GM12864 (cell line): Measurements from ENCODE around the gene NAALADL2.

Experiments used
- DNase-seq: peaks from one replicate; pipeline ENCODE4 v3.0.0-alpha.2; 2011; ENCODE audit warnings: low read depth
- H3K4me3 ChIP-seq: 2 replicates; pipeline ENCODE4 v1.5.1; 2011; ENCODE audit warnings: mild to moderate bottlenecking, low read depth, low read length, control low read depth
- TF ChIP-seq, protein P1 (sequence below): IDR thresholded peaks from 2 replicates; pipeline ENCODE4 v1.5.1; 2011; ENCODE audit warnings: low read depth, mild to moderate bottlenecking, moderate library complexity, low read length, control low read depth, inconsistent platforms; ENCODE audit errors: missing control alignments

NAALADL2 gene

DNA sequence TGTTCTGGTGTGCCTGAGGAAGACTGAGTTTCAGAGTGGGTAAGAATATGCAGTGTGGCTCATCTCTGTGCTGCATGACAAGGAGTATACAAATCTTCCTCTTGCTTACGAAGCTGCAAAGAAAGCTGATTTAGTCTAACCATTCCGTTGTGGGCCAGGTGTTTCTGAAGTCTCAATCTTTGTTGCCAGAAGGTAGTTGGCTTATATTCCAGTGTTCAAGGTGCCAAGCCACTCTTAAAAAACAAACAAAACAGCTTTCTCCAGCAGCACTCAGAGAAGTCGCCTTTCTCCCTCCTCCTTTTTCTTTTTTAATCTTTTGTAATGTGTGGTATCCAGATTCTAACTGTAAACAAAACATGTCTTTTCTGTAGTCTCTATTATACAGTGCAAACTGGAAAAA is 872.4 kb downstream of the NAALADL2 start:
- DNase-seq, result no peak
- H3K4me3 ChIP-seq, result no peak overlapping the region
- TF ChIP-seq, protein P1, sequence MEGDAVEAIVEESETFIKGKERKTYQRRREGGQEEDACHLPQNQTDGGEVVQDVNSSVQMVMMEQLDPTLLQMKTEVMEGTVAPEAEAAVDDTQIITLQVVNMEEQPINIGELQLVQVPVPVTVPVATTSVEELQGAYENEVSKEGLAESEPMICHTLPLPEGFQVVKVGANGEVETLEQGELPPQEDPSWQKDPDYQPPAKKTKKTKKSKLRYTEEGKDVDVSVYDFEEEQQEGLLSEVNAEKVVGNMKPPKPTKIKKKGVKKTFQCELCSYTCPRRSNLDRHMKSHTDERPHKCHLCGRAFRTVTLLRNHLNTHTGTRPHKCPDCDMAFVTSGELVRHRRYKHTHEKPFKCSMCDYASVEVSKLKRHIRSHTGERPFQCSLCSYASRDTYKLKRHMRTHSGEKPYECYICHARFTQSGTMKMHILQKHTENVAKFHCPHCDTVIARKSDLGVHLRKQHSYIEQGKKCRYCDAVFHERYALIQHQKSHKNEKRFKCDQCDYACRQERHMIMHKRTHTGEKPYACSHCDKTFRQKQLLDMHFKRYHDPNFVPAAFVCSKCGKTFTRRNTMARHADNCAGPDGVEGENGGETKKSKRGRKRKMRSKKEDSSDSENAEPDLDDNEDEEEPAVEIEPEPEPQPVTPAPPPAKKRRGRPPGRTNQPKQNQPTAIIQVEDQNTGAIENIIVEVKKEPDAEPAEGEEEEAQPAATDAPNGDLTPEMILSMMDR, result no peak

DNA sequence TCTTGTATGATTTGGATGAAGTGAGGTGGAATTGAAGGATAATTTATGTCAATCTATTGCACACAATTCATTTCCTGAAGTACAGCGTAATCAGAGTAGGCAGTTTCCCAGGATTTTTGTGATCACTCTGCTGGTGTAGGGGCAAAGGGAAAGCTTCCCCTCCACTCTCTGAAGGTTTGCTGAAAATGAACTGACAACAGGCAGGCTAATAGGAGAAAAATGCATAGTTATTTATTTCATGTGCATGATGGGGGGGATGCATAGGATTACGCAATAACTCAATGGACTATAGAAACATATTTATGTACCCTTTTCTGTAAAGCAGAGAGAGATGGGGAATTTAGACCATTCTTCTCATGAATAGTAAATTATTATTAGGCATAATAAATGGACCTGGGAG is 872.9 kb downstream of the NAALADL2 start:
- no peak overlapping the region for H3K4me3 ChIP-seq
- TF ChIP-seq, protein P1, result no peak
- DNase-seq, result no peak

DNA sequence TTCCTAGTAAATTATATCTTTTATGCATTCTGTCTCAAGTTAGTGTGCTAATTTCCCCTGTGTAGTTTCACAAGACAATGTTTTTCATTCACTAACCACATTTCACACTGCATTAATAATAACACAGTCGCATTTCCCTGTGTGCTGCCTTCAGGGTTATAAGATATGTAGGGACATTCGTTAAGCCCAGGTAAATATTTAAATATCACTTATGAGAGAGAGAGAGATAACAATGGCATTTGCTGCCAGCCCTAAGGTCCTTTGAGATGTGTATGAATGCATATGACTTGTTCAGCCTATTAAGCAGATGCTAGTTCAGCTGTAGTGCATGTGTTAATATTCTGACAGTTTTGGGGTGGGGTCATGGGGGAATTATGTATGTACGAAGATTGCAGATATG is 876.7 kb downstream of the NAALADL2 start:
- TF ChIP-seq, protein P1, result no peak
- DNase-seq, result no peak
- H3K4me3 ChIP-seq, result no peak overlapping the region

DNA sequence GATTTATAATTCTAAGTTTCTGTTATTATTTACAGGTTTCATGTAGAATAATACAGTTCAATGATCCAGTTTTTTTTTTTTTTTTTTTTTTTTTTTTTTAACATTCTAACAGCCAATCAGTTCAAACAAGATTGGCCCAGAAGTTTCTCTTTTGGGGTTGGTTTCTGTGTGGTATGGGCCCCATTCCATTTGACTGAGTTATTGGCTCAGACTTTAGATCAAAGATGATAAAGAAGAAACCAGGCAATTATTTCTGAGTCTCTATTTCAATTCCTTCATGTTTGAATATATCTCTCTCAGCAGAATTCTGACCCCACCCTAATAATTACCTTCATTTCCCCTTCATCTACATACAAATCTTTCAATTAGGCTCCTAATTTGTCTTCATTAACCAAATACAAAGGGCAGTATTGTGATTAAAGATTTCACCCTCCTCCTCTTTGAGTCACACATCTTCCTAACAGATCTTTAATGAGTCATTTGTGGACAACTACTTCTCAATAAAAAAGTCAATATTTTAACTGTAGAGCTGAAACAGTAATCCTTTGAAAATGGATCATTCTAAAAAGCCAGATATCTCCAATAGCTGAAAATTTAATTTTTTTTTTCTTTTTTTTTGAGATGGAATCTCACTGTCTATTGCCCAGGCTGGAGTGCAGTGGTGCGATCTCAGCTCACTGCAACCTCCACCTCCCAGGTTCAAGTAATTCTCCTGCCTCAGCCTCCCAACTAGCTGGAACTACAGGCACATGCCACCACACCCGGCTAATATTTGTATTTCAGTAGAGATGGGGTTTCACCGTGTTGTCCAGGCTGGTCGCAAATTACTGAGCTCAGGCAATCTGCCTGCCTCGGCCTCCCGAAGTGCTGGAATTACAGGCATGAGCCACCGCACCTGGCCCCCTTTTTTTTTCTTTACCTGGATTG is 878.8 kb downstream of the NAALADL2 start:
- TF ChIP-seq, protein P1, result no peak
- no peak overlapping the region for H3K4me3 ChIP-seq
- no peak for DNase-seq

DNA sequence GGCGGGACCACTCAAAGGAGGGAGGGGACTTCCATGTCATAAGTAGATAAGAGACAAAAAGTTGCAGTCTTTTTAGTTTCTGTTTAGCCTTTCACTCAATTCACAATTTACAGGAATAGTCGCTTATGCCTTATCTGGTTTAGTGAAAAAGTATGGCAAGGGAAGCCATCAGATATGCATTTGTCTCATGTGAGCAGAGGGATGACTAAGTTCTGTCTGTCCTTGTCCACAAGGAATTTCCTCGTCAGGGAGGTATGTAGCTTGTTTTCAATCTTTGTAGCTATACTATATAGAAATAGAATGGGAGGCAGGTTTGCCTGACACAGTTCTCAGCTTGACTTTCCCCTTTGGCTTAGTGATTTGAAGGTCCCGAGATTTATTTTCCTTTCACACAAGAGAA is 882.8 kb downstream of the NAALADL2 start:
- no peak overlapping the region for H3K4me3 ChIP-seq
- no peak for DNase-seq

DNA sequence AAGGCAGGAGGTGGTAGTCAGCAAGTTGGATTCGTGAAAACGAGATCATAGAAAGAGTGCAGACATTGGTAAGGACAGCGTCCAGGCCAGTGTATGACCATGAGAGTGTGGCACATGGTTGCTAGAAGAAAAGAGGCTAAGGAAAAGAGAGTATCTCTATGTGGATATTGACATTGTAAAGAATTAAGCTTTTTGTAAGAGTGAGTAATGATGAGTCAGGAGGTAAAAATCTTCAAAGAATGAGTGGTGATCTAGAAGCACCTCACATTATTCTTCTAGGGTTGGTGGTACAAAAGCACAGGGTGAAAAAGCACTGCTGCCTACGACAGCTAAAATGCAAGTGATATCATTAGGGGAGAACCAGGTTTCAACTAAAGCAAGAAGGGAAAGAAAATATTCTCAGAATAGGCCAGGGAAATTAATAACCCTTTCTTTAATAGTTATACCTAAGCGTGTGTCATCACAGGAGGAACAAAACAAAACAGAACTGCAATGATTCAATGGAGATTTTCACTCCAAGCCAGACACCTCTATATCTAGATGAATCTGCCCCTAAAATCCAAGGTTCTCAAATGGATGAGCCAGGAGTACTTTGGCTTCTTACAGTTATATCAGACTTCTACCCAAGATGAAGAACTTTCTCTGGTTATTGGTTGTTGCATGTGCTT is 884.7 kb downstream of the NAALADL2 start:
- DNase-seq, result no peak
- no peak overlapping the region for H3K4me3 ChIP-seq
- TF ChIP-seq, protein P1, result no peak

More for the DNA sequence above, 882.8 kb downstream of the NAALADL2 start:
- TF ChIP-seq, protein P1, result no peak

DNA sequence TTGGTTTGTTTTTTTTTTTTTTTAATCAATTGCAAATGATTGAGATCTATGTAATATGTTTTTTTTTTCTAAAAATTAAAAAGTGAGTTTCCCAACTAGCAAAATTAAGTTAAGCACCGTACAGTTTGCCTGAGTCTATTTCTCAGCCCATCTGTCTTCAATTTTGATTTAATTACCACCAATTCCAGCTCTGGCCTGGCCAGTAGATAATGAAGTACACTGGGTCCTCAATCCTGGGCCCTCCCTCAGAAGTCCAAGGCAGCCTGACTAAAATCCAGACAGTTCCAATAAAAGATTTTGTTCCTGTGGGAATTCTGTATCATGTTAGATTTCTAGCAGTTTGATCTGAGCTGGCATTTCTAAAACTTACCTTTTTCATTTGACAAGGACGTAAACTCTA is 887.2 kb downstream of the NAALADL2 start:
- TF ChIP-seq, protein P1, result no peak
- no peak for DNase-seq
- no peak overlapping the region for H3K4me3 ChIP-seq
